HG02763 (cell line): Measurements from ENCODE around the gene KRT86.
"Not testable (repeated sequence)": the region's sequence is repeated elsewhere in the genome, so short reads cannot be mapped to it uniquely, and the experiment has no call there.

Experiments
- ATAC-seq: cut with Tn5 transposase; IDR thresholded peaks from one replicate; pipeline ENCODE4 v1.9.1; 2021; ENCODE audit warnings: mild to moderate bottlenecking, moderate library complexity; ENCODE audit not compliant: unreplicated experiment

KRT86 gene

GRCh38 chr12:52290483-52291134 is 16.2 kb downstream of the KRT86 start:
- ATAC-seq = not testable (repeated sequence)

GRCh38 chr12:52291267-52291935 is 17.0 kb downstream of the KRT86 start, which contains the start of gene KRT81:
Gene KRT81, minus strand, starts transcription at chr12:52291534. Its CDS starts 69 bp downstream, at chr12:52291465.
- ATAC-seq = no peak

- no peak for ATAC-seq
These were observed 19.5 kb downstream of the KRT86 start for GRCh38 chr12:52293926-52294325.

- no peak for ATAC-seq
These were observed 20.4 kb downstream of the KRT86 start for GRCh38 chr12:52294803-52295202.

GRCh38 chr12:52295663-52296062 is 21.2 kb downstream of the KRT86 start:
- ATAC-seq = no peak

- ATAC-seq = no peak
These were observed 22.2 kb downstream of the KRT86 start for GRCh38 chr12:52296572-52297215.

- no peak for ATAC-seq
These were observed 24.3 kb downstream of the KRT86 start for GRCh38 chr12:52298677-52299190.

- no peak for ATAC-seq
These were observed 26.6 kb downstream of the KRT86 start for GRCh38 chr12:52300796-52301691.

- not testable (repeated sequence) for ATAC-seq
These were observed 27.3 kb downstream of the KRT86 start for GRCh38 chr12:52301721-52302120.

- ATAC-seq = not testable (repeated sequence)
These were observed 27.9 kb downstream of the KRT86 start for GRCh38 chr12:52302242-52302914.

GRCh38 chr12:52304941-52305411 is 30.5 kb downstream of the KRT86 start:
- peak; percentile 71 for ATAC-seq

GRCh38 chr12:52305921-52306705 is 31.7 kb downstream of the KRT86 start:
- ATAC-seq = no peak

- no peak for ATAC-seq
These were observed 32.3 kb downstream of the KRT86 start for GRCh38 chr12:52306731-52307130.

GRCh38 chr12:52307836-52308805 is 33.7 kb downstream of the KRT86 start:
- ATAC-seq = no peak

GRCh38 chr12:52308806-52309425 is 34.5 kb downstream of the KRT86 start:
- ATAC-seq = no peak

- no peak for ATAC-seq
These were observed 36.3 kb downstream of the KRT86 start for GRCh38 chr12:52310622-52311284.

GRCh38 chr12:52311285-52311648 is 36.8 kb downstream of the KRT86 start:
- ATAC-seq = no peak
